Activated T-helper 1 cell treated with Interleukin-2 at 50 U/mL for 16 hours (primary cell): ENCODE measurements around the gene SPINK8.
"Not testable (repeated sequence)": the region's sequence is repeated elsewhere in the genome, so short reads cannot be mapped to it uniquely, and the experiment has no call there.

Experiments used
- DNase-seq: peaks from one replicate; pipeline ENCODE4 v3.0.0-alpha.2; 2020; ENCODE audit warnings: low read depth

The SPINK8 gene

DNA sequence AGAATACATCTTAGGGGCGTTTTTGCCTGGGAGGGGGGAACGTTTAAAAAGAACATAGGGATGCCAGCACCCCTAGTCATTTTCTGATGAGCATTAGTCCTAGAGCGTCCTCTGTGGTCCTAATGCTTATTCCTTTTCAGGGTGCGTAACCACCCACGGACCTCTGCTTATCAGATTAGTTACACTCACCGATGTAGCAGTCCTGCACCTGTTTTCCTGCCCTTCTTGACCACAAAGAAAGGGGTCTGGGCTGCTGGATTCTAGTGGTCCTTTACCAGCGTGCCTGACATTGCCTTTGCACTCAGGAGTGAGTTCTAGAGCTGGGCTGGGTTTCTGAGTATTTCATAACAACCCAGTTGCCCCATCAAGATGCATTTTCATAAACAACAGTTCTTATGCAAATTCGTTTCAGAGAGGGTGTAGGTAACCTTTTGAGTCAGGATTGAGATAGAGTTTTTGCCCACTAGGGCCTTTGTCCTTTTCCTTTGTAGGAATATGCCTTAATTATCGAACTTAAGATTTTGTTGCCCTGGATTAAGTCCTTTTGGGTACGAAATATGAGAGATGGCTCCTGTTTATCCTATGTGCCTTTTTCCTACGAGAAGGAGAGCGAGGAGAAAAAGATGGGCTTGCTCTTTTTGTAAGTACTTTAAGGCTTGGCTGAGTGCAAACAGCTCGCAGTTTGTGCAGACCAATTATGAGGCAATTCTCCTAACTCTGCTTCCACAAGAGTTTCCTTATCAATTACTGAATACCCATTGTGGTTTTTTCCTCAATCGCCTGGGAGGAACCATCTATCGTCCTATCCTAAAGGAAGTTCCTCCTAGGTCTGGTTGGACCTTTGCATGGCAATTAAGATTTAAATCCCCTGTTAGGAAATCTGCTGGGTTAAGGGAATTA, at the start of gene SPINK8:
Gene SPINK8 (minus strand): TSS at position 316 of the 900 bp plus-strand sequence. CDS start 5,320 bp downstream, outside the sequence.
- DNase-seq: not testable (repeated sequence)

DNA sequence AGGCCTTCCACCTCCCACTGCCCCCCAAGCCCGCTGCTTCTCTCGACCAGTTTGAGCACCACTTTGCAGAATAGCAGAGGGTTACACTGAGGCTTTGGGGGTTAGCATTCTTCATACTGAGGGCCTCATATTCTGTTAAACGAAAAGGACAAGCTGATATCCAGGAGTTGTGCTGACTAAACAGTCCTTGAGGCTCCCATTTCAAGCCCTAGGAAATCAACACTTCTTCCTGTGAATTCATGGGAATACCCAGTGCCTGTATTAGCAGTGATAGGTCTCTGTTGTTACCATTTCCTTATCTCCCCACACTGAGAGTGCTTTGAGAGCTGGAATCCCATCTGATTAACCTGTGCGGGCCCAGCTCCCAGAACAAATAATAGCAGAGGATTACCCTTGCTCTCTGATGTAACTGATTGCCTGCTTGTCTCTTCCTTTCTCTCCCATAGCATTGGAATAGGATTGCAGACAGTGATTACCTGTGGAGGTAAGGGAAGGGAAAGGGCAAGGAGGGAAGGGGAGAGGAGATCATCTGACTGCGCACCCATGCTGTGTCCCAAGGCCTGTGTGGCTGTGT, 39.5 kb upstream of the SPINK8 start:
- DNase-seq: no peak

DNA sequence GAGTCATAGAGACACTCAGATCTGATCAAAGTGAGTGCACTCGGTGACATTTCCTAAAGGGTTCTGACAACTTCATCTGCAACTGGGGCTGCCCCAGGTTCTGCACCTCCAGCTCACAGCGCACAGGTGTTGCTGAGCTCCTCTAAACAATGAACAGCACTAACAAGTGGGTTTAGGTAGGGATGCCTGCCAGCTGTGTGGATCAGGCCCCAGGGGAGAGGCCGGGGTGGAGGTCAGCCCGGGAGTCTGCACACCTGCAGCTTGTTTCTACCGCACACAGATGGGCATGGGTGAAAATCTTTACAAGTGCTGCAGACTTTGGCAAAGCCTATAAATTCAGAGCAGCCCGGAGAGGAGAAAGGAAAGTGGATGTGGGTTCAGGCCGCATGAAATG, 38.9 kb upstream of the SPINK8 start:
- no peak for DNase-seq

DNA sequence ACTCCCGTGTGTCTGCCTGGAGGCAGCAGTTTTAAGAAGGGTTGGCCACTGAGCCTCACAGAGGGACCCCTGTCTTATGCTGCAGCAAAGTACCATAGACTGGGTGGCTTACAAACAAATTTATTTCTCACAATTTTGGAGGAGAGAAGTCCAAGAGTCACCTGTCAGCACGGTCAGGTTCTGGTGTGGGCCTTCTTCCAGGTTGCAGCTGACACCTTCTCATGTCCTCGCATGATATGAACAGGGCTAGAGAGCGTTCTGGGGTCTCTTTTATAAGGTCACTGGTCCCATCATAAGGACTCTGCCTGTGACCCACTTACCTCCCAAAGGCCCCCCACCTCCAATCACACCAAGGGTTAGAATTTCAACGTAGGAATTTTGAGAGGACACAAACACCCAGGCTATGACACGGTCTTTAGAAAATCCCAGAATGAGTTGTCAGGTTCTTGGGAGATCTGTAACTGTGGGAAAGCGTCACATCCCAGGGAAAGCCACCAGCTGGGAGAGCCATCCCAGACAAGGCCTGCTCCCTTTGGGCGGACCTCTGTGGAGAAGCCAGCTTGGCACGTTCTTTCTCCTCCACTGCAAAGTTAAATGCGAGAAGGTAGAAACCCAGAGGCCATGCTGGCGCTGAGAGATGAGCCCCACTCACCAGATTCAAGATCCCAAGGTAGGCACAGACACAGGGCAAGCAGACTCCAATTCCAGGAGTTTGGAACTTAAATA, 38.4 kb upstream of the SPINK8 start, which contains the start of gene FBXW12:
Gene FBXW12 (plus strand): TSS at position 569 of the 726 bp plus-strand sequence. CDS start 549 bp downstream, outside the sequence.
- DNase-seq: no peak

DNA sequence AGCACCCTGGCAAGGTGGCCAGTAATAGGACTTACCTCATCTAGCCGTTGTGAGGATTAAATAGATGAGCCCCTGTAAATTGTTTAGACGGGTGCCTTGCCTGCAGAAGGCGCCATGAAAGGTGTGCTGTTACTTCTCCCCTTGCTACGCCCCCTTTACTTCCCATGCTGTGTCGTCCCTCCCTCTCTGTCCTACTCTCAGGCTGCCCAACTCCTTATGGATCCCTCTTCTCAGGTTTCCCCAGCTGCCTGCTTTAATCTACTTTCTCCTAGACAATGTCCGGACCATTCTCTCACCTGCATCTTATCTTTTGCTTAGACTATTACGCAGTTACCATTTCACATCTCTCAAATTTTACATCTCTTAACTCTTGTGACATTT, 36.9 kb upstream of the SPINK8 start:
- DNase-seq: no peak

DNA sequence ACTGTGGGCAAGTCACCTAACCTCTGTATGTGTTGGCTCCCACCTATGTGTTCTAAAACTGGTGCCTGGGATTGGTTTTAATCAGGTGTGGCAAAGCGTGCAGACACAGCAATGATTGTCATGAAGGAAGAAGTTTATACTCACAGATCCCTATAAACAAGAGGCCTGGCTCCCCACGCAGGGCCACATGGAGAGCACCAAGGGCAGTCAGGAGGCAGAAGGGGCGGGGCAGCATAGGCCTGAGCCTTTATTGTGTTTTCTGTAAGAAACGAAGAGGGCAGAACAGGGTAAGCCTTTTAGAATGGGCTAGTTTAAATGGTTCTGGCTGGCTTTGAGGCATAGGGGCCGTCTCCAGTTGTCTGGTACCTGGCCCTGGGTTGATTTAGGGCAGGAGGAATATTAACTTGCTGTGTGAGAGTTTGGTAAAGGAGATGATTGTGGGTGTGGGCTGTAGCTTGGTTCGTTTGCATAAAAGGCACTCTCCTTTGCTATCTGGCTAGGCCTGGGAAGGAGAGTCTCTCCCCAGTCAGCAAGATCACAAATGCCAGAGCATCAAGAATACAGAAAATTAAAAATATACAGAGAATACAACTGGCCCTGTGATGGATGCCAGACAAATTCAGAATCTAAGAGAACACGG, 36.4 kb upstream of the SPINK8 start:
- DNase-seq: no peak

DNA sequence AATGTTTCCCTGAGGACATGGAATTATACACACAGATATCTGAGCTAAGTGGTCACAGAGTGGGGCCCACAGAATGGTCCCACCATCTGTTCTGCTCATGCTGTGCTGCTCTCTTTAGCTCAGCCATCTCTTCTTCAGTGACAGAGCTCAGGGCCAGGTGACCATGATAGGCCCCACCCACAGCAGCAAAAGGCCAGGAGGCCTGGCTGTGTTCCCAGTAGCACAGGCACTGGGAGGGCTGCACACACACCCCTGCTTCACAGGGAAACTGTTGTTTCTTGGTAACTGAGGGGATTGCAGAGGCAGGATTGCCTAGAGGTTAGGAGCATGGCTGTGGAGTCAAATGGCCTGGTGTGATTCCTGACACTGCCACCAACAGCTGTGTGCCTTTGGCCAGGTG, 33.7 kb upstream of the SPINK8 start:
- DNase-seq: no peak

DNA sequence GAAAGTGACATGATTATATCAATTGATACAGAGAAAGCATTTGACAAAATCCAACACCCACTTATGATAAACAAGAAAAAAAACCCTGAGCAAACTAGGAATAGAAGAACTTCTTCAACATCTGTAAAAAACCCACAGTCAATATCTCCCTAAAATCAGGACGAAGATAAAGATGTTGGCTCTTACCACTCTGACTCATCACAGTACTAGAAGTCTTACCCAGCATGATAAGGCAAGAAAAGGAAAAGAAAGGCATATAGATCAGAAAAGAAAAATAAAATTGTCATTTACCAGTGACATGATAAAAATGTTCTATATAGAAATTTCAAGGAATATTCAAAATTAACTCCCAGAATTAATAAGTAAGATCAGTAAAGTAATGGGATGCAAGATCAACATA, 31.4 kb upstream of the SPINK8 start:
- DNase-seq: no peak

DNA sequence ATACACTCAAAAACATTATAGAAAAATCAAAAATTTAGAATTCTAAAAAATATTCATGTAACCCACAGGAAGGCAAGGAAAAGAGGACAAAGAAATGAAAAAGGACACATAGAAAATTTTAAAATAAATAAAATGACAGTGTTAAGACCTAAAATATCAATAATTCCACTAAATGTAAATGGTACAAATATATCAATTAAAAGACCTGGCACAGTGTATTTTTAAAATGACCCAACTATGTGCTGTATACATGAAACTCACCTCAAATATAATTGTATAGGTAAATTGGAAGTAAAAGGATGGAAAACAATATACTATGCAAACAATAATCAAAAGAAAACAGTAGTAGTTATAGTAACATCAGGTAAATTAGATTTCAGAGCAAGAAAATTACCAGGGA, 28.5 kb upstream of the SPINK8 start:
- DNase-seq: no peak

DNA sequence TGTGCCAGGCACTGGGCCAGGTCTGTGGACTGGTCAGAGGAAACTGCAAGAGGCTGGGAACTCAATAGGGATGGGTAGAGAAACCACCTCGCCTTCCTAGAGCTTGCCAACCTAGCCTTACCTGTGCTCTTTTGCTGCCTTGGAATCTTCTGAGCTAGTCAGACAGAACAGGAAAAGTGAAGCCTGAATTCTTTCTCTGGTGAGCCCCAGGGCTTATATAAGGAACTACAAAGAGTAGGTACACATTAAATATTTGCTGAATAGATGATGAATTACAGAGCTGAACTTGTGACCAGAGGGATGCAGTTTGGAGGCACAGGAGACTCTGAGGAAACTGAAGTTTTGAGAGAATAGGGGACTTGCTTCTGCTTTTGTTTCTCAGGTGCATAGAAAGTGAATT, 23.0 kb upstream of the SPINK8 start:
- DNase-seq: no peak

DNA sequence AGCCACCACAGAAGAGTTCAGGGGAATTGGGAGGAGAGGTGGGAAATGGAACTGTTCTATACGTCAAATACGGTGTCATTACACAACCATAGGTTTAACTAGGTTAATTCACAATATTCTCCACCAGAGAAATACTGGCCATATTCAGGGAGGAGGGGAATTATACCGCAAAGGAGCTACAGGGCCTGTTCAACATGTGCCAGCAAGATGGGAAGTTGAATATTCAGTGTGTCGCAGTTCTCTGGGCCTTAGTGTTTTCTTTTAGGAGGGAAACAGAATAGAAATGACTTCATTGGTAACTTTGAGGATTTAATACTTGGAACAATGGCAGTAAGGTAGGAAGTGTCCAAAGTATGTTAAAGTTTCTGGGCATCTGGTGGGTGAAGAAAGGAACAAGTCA, 20.5 kb upstream of the SPINK8 start:
- no peak for DNase-seq

DNA sequence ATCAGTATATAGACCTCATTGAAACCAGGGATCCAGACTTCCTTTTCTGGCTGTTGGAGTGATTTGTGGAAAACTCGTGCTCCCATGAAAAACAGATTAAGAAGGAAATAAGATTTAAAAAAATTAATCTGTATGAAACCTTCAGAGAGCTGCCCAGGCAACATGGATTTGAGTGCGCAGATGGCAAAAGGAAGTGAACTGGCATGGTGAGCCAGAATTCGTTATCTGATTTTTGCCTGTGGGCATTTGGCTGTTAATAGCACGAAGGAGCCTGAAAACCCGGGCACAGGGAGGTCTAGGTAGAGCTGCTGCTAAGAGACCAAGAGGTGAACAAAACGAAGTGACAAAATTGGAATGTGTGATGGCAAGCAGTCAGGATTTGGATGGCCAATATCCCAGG, 19.1 kb upstream of the SPINK8 start:
- no peak for DNase-seq

DNA sequence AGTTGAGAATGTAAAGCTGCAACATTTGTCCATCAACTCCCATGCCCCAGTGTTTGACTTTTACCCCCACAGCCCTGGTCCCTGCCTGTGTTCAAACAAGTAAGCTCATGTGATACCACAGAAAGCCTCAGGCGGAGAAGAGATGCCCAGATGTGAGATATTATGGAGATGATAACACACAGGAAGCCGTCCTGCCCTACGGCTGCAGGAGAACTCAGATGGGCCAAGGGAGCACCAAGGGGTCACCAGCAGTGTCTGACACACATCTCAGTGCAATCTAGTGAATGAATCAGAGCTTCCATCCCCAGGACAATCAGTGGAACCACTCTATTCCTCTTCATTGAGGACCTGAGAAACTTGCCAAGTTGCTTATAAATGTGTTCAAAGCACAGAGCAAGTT, 14.0 kb upstream of the SPINK8 start:
- no peak for DNase-seq

DNA sequence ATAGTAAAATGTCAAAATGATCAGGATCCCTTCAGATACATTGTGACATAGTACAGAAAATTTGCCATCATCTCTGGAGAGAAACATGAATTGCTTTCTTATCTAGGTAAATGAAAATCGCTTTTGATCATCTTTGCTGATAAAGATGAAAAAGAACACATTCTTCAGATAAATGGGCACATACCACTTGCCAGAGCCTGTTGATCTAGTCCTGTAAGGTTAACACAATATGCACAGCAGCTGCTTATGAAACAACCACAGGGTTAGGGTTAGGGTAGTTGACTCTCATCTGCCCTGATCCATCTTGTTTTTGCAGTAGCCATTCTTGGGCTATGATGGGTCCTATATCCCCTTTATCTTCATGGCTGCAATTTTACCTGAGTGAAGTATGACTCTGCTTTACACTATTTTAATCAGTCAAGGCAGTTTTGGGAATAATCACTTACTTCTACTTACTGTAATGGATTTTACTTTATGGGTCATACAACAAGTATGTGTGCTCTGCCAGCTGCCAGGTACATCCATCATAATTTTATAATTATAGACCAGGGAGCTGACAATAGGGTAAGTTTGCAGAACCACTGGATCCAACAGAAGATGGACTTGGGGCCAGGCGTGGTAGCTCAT, 12.6 kb upstream of the SPINK8 start:
- no peak for DNase-seq

DNA sequence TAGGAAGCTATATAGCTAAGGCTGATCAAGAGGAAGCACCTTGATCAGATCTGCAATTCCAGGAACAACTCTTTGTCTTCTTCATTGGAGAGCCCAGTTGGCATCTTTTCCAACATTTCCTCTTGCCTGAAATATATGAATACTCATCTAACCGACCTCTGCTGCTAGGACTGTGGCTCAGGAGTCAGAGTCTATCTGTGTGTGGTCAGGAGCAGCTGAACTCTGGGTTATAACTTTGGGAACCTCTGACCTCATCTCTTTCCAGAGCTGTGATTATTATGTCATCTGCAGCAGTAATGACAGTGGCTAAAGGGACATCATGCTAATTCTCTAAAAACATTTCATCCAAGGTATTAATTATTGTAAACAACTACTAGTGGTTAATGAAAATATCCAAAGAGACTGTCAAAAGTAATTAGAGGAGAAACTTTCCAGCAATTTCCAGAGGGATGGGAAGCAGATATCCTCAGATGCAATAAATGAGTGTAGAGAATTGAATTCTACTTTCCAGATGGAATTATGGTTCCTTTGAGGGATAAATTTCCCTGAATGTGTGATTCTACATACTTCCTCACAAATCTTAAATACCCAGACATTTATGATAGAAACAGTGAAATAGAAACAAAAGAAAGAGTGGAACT, 11.5 kb upstream of the SPINK8 start:
- DNase-seq: no peak

DNA sequence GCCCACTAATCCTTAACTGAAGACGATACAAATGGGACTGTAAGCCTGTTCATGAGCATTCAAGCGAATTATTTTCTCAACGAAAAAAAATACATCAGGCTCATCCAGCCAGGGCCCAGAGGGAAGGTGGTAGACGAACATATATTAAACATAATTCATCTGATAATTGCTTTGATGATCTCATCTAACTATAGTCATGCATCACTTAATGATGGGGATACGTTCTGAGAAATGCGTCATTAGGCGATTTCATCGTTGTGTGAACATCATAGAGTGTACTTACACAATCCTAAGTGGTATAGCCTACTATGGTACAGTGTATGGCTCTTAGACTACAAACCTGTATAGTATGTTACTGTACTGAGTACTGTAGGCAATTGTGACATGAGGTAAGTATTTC, 10.0 kb upstream of the SPINK8 start:
- no peak for DNase-seq

DNA sequence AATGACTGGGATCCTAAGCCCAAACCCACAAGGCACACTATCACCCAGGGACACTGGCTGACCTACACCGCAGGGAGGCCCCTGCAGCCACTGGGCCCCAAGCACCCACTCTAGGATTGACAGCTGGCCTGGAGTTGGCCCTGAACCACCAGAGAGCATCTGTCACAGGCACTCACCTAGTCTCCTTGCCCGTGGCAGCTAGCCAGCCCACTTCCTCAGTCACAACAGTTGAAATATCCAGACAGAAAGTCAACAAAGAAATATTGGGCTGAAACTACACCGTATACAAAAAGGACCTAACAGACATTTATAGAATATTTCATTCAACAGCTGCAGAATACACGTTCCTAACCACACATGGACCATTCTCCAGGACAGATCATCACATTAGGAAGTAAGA, 5.2 kb upstream of the SPINK8 start:
- DNase-seq: no peak

DNA sequence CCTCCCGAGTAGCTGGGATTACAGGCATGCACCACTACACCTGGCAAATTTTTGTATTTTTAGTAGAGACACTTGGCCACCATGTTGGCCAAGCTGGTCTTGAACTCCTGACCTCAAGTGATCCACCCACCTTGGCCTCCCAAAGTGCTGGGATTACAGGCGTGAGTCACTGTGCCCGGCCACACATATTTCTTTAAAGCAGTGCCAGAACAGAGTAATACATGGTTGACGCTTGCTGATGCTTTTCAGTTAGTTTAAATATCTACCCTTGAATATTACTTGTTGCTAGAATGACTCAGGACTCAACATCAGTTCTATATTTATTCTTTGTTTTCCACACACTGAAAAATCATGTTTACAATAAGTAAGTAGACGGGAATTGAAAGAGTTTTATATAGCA, 4.1 kb upstream of the SPINK8 start:
- DNase-seq: not testable (repeated sequence)

DNA sequence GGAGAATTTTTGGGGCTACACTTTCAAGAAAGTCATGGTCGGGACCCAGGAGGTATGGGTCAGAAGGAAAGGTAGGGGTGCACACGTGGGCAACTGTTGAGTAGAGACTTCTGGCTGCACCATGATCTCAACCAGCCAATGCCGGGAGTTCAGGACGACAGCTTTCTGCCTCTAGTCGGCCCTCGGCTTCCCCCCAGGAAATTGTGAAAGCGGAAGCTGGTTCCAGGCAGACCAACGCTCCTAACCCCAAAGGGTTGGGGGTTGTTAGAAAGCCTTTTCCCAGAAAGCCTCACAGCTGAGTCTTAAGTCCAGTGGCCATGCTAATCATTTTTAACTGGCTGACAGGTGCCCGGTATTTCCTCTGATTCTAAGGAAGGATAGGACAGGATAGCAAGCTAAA, 1.8 kb upstream of the SPINK8 start:
- DNase-seq: not testable (repeated sequence)

DNA sequence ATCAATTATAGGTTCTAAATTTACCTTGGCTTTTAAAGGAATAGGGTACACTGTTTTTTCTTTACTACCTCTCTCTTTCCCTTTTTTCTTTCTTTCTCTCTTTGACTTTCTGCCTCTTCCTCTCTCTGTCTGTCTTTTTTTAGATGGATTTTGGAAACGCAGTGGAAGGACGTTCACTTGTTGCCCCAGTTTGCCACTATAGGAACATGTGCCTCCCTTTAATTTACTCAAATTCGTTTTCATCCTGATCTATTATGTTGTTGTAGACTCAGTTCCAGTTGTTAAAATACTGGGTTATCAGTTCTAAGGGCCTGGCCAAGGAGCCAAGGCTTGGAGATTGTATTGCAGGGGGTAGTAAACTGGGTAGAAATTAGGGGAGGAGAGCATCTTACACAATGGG, 1.1 kb upstream of the SPINK8 start:
- no peak for DNase-seq

DNA sequence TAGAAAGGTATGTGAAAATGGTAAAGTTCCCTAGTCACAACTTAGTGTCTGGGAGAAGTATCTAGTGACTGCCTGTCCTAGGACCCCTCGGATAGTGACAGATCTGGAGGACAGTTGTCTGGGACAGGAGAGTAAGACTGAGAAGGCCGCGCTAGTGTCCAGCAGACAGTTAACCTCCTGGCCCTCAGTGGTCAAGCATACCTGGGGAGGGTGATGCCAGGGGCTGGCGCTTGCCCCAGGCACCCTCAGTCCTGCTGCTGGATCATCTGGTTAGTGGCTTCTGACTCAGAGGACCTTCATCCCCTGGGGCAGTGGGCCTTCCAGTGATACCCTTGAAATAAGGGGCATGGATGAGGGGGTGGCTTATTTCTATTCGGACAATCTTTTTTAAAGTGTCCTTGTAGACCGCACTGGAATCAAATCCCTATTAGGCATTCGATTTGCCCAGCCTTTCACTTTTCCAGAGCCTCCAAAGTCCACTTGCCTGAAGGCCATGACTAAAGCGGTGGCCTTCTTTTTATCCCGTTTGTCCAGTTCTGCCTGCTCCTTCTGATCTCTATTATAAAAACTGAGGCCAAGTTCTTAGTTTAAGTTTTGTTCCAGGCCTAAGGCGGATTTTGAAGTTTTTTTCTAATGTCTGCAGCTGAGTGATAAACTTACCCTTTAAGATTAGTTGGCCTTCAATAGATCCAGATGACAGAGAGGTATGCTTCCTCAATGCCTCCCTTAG, 1.6 kb downstream of the SPINK8 start:
- not testable (repeated sequence) for DNase-seq
